Nephron (organoid): ENCODE measurements around the gene FTH1.

Experiments
- H3K27ac Mint-ChIP-seq, 3 experiments: 2 replicates each; pipeline ENCODE4 v1.8.0; 2020; ENCODE audit warnings: mixed read lengths in 3 of 3, mild to moderate bottlenecking in 2 of 3, moderate library complexity in 1 of 3
- H3K27me3 Mint-ChIP-seq: 2 replicates; pipeline ENCODE4 v1.8.0; 2021; ENCODE audit warnings: low read depth, mild to moderate bottlenecking, moderate library complexity, mixed read lengths
- H3K36me3 Mint-ChIP-seq: 2 replicates; pipeline ENCODE4 v1.8.0; 2020; ENCODE audit warnings: low read depth, mixed read lengths
- H3K4me1 Mint-ChIP-seq: 2 replicates; pipeline ENCODE4 v1.8.0; 2020; ENCODE audit warnings: mixed read lengths
- H3K4me3 Mint-ChIP-seq, 3 experiments: 2 replicates each; pipeline ENCODE4 v1.8.0; 2020; ENCODE audit warnings: mild to moderate bottlenecking in 3 of 3, mixed read lengths in 3 of 3, moderate library complexity in 2 of 3
- H3K9me3 Mint-ChIP-seq: 2 replicates; pipeline ENCODE4 v1.8.0; 2020; ENCODE audit warnings: mixed read lengths
- TF ChIP-seq, protein P1 (sequence below), 3 experiments: fragments of 200-600 bp; sonication (generic); IDR thresholded peaks; one replicate each; pipeline ENCODE4 v1.5.0; 2021; ENCODE audit warnings: antibody characterized with exemption in 3 of 3; ENCODE audit not compliant: unreplicated experiment in 3 of 3

FTH1 gene

DNA sequence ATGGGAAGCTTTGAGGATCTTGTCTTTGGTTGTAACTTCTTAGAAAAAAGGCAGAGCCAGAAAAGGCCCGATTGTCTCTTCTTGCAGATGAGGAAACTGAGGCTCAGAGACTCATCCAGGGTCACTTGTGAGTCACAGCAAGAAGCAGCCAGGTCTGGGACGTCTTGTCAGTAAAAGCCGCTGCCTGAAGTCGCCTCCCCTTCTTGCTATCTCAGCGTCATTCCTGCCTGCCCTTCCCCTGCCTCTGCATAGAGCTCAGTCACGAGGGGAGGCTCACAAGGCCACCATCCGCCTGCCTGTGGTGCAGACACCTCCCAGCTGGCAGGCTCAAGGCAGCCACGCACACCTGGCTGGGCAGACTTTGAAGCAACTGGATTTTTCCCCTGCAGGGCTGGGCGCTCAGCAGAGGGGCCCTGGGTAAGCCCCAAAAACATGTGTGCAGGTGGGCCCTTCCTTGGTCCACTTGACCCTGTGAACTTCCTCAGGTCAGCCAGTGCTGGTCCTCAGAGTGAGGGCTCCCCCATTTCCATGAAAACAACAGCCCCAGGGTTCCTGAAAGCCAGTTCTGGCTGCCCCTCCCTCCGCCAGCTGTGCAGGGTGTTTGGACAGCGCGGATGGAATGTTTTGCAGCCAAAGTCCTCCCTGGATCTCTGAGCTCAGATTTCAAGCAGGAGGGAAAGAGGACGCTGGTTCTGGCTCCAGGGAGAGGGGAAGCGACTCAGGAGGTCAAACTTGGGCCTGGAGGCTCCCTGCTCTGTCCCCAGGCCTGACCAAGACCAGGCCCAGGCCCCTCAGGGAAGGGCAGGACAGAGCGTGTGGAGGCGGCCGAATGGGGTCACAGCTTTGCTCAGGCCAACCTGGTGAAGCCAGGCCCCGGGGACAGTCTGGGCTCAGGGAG, 44.0 kb downstream of the FTH1 start:
- Mint-ChIP-seq H3K9me3 (peaks cover 3% of the 10 kb centered on the region), H3K36me3 (peaks cover 5% of the 10 kb centered on the region), H3K4me3 (peak overlapping the region; percentile 51 to 73 (median 55)), H3K4me1 (peaks cover 79% of the 10 kb centered on the region), H3K27me3 (peaks cover 5% of the 10 kb centered on the region), H3K27ac (peak overlapping the region; percentile 98 to 100 (median 99))
- TF ChIP-seq, protein P1, sequence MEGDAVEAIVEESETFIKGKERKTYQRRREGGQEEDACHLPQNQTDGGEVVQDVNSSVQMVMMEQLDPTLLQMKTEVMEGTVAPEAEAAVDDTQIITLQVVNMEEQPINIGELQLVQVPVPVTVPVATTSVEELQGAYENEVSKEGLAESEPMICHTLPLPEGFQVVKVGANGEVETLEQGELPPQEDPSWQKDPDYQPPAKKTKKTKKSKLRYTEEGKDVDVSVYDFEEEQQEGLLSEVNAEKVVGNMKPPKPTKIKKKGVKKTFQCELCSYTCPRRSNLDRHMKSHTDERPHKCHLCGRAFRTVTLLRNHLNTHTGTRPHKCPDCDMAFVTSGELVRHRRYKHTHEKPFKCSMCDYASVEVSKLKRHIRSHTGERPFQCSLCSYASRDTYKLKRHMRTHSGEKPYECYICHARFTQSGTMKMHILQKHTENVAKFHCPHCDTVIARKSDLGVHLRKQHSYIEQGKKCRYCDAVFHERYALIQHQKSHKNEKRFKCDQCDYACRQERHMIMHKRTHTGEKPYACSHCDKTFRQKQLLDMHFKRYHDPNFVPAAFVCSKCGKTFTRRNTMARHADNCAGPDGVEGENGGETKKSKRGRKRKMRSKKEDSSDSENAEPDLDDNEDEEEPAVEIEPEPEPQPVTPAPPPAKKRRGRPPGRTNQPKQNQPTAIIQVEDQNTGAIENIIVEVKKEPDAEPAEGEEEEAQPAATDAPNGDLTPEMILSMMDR (IDR thresholded peaks at IDR 0.05; ENCODE audit: unreplicated experiment in 3 of 3) = no peak

DNA sequence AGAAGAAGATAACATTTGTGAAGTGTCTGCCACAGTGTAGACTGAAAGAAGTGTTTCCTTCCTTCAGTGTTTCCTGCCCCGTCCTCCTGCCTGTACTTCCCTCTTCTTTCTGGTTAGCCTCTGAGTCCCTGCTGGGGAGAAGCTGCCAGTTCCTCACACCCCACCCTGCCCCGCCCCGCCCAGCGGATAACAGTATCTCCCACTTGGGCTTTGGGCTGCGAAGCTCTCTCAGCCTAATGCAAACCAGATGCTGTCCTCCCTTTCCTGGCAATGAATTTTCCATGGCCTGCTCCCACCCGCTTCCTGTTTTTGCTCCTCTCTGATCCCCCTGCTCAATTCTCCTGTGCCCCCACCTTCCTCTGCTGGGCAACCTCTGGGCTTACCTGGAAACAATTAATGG, 44.9 kb downstream of the FTH1 start:
- TF ChIP-seq, protein P1 (IDR thresholded peaks at IDR 0.05; ENCODE audit: unreplicated experiment in 3 of 3) = no peak
- Mint-ChIP-seq H3K27ac (peak overlapping the region; percentile 98 to 100 (median 99)), H3K36me3 (peaks cover 2% of the 10 kb centered on the region), H3K4me3 (peak overlapping the region; percentile 19 to 73 (median 55)), H3K4me1 (peaks cover 85% of the 10 kb centered on the region), H3K9me3 (peaks cover under 1% of the 10 kb centered on the region), H3K27me3 (peaks cover 7% of the 10 kb centered on the region)

DNA sequence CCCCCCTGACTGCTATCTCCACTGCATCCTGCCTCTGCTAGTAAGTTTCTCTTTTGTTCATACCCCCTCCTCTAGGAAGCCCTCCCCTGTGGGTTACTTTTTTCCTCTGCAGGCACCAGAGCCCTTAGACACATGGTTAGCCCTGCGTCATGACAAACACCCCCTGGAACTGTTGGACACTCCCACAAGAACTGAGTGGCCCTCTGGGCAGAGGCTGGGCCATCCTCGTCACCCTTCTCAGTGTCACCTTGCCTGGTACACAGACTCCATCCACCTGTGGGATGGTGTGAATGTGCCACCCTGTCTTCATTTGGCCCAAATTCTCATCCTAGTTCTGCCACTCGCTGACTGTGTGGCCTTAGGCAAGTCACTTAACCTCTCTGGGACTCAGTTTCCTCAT, 46.0 kb downstream of the FTH1 start:
- no peaks in the 10 kb centered on the region for H3K36me3 Mint-ChIP-seq

DNA sequence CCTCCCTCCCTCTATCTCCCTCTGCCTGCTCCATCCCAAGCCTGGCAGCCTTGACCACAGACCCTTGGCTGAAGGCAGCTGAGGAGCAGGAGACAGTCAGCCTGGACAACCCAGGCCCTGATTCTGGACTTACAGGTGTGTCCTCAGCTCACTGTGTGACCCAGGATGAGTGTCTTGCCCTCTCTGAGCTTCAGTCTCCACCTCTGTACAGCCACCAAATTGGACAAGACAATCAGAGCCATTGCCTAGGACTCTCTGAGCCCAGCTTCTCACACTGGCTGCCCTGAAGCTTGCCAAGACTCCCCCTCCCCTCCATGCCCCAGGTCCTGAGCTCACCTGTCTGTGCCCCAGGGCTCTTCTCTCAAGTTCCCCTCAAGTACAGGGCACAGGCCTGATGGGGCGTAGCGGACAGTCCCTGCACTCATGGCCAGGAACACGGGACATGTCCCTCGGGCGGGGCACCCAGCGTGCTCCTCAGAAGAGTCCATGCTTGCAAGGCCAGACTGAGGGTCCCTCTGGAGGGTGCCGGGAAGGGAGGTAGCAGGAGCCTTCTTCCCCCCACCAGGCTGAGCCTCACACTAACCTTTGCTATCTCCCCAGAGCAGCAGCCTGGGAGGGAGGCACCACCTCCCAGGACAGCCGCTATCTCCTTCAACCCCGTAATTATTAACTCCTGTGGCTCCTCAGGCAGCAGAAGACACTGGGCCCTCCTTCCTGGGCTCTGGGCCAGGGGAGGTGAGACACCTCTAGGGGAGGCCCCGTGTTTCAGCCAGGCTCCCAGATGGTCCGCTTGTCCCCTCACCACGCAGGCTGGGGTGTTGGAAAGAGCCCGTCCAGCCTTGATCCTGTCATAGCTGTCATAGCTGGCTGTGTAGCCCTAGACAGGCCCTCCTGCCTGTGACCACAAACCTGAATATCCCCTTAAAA, 47.5 kb downstream of the FTH1 start:
- TF ChIP-seq, protein P1 (IDR thresholded peaks at IDR 0.05; ENCODE audit: unreplicated experiment in 3 of 3) = no peak
- H3K4me3 Mint-ChIP-seq = peak overlapping the region; percentile 61 to 93 (median 65)
- peak overlapping the region; percentile 81 to 98 (median 92) for H3K27ac Mint-ChIP-seq
- no peaks in the 10 kb centered on the region for H3K9me3 Mint-ChIP-seq
- no peaks in the 10 kb centered on the region for H3K36me3 Mint-ChIP-seq
- peaks cover 70% of the 10 kb centered on the region for H3K4me1 Mint-ChIP-seq
- H3K27me3 Mint-ChIP-seq = peaks cover 11% of the 10 kb centered on the region

More for the DNA sequence above, 46.0 kb downstream of the FTH1 start:
- peak overlapping the region; percentile 85 to 90 (median 88) for H3K27ac Mint-ChIP-seq
- peaks cover 78% of the 10 kb centered on the region for H3K4me1 Mint-ChIP-seq
- TF ChIP-seq, protein P1 (IDR thresholded peaks at IDR 0.05; ENCODE audit: unreplicated experiment in 3 of 3) = no peak
- peaks cover 7% of the 10 kb centered on the region for H3K27me3 Mint-ChIP-seq
- H3K9me3 Mint-ChIP-seq = no peaks in the 10 kb centered on the region
- H3K4me3 Mint-ChIP-seq = peak overlapping the region in 2 of 3 experiments; percentile 4 to 55

DNA sequence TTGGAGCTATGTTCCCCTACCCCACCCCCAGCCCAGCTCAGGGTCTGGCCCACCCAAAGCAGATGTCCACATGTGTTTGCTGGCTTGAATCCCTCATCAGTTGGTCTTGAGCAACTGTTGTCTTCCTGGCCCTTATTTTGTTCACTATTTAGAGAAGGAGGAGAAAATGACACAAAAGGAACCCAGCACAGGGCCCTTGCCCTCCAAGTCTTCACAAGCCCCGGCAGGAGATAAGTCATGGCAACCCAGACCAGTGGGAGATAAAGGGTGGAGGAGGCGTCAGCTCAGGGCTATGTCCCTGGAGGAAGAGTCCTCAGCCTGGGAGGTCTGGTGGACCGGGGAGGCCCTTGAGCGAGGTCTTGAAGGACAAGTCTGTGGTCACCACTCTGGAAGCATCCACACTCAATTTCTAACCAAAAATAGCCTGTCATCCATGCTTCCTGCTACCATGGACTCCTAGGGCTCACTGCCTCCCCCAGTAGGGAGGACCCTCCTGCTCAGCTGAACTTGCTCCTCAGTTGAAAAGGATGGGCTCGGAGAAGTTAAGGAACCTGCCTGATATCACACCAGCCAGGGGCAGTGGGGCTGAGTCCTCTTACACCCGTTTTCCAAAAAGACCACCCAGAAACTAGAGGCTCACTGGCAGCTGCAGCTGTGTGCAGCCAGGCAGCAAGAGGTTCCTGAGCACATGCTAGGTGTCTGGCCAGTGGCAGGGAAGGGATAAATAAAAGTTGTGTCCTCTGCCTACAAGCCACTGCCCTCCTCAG, 48.3 kb downstream of the FTH1 start:
- H3K27me3 Mint-ChIP-seq = peaks cover 11% of the 10 kb centered on the region
- H3K36me3 Mint-ChIP-seq = no peaks in the 10 kb centered on the region
- peaks cover 68% of the 10 kb centered on the region for H3K4me1 Mint-ChIP-seq
- H3K4me3 Mint-ChIP-seq = peak overlapping the region; percentile 85 to 93 (median 93)
- H3K9me3 Mint-ChIP-seq = no peaks in the 10 kb centered on the region
- peak overlapping the region; percentile 81 to 98 (median 92) for H3K27ac Mint-ChIP-seq
- TF ChIP-seq, protein P1 (IDR thresholded peaks at IDR 0.05; ENCODE audit: unreplicated experiment in 3 of 3) = no peak
